ENCODE measurements around the gene SPATA17. TPM values are rescaled to one million over a fixed set of nuclear protein-coding genes. Genes with fewer than 3 reads are reported as not detected.

The SPATA17 gene
- total RNA-seq, 2 donors from 2014 or later, result 0.96 to 6.4 TPM

- Histone ChIP-seq H3K27ac (no peak overlapping the region), H3K27me3 (replicated peaks; ENCODE audit: insufficient read depth) (no peaks in the 10 kb centered on the region), H3K9me3 (no peaks in the 10 kb centered on the region), H3K4me1 (replicated peaks) (no peaks in the 10 kb centered on the region), H3K36me3 (no peaks in the 10 kb centered on the region), H3K4me3 (no peak overlapping the region)
- 93% methylated on average over 5 of the region's 5 CpGs for WGBS
- DNase-seq (ENCODE audit: low spot score), result no peak
- no peak for TF ChIP-seq POLR2A (IDR thresholded peaks at IDR 0.05)
- TF ChIP-seq, protein P1, sequence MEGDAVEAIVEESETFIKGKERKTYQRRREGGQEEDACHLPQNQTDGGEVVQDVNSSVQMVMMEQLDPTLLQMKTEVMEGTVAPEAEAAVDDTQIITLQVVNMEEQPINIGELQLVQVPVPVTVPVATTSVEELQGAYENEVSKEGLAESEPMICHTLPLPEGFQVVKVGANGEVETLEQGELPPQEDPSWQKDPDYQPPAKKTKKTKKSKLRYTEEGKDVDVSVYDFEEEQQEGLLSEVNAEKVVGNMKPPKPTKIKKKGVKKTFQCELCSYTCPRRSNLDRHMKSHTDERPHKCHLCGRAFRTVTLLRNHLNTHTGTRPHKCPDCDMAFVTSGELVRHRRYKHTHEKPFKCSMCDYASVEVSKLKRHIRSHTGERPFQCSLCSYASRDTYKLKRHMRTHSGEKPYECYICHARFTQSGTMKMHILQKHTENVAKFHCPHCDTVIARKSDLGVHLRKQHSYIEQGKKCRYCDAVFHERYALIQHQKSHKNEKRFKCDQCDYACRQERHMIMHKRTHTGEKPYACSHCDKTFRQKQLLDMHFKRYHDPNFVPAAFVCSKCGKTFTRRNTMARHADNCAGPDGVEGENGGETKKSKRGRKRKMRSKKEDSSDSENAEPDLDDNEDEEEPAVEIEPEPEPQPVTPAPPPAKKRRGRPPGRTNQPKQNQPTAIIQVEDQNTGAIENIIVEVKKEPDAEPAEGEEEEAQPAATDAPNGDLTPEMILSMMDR (IDR thresholded peaks at IDR 0.05), result no peak
- TF ChIP-seq POLR2AphosphoS5 (IDR thresholded peaks at IDR 0.05), result no peak
- intact Hi-C loops (cut with DNase I), result no loop called here
These were observed 181.9 kb downstream of the SPATA17 start for GRCh38 chr1:217813031-217813430.

DNA sequence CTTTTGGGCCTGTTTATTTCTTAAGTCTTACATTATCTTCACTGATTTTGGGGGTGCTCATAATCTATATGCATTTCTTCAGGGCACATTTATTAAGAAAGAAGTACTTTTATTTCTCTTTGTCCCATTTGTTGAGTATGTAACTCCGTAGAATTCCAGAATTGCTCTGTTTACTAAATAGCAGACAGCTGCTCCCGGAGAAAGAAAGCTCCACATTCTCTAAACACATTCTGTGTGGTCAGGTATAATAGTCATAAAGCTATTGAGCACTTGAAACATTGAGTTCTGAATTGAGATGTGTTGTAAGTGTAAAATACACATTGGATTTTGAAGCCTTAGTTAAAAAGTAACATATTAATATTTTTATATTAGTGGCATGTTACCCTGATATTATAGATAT, 206.5 kb downstream of the SPATA17 start:
- no peak for DNase-seq (ENCODE audit: low spot score)
- Histone ChIP-seq H3K4me1 (replicated peaks) (no peaks in the 10 kb centered on the region), H3K27ac (no peak overlapping the region), H3K4me3 (no peak overlapping the region), H3K36me3 (no peaks in the 10 kb centered on the region), H3K27me3 (replicated peaks; ENCODE audit: insufficient read depth) (no peaks in the 10 kb centered on the region), H3K9me3 (no peaks in the 10 kb centered on the region)
- TF ChIP-seq, protein P1 (IDR thresholded peaks at IDR 0.05), result no peak
- TF ChIP-seq POLR2AphosphoS5 (IDR thresholded peaks at IDR 0.05) (no peak), POLR2A (IDR thresholded peaks at IDR 0.05) (no peak)
- intact Hi-C loops (cut with DNase I), result no loop called here
- WGBS, result 56% methylated on average over 2 of the region's 2 CpGs

DNA sequence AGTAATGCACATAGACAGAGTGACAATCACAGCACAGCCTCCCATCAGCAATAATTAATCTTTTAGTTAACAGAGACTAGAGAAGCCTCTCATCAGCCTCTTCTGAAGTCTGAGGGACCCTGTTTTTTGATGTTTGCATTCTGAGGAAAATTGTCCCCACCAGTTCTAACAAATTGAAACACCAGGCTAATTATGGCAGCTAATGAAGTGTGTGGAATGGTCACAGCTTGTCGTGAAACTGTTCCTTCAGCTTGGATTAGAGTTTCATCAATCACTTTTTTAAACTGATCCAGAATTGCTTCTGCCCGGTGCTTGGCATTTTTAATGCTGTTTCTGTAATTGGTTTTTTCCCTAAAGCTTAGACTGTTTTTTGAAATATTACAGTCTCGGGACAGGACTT, 208.0 kb downstream of the SPATA17 start:
- intact Hi-C loops (cut with DNase I), result no loop called here
- H3K9me3 ChIP-seq, result no peaks in the 10 kb centered on the region

GRCh38 chr1:217846733-217847132, 215.6 kb downstream of the SPATA17 start:
- Histone ChIP-seq H3K4me1 (replicated peaks) (no peaks in the 10 kb centered on the region), H3K4me3 (no peak overlapping the region), H3K27ac (no peak overlapping the region), H3K27me3 (replicated peaks; ENCODE audit: insufficient read depth) (no peaks in the 10 kb centered on the region), H3K36me3 (no peaks in the 10 kb centered on the region), H3K9me3 (no peaks in the 10 kb centered on the region)
- intact Hi-C loops (cut with DNase I), result no loop called here
- WGBS, result 81% methylated on average over 1 of the region's 1 CpG
- no peak for TF ChIP-seq POLR2A (IDR thresholded peaks at IDR 0.05)
- TF ChIP-seq, protein P1 (IDR thresholded peaks at IDR 0.05), result no peak
- no peak for TF ChIP-seq POLR2AphosphoS5 (IDR thresholded peaks at IDR 0.05)
- DNase-seq (ENCODE audit: low spot score), result no peak

More for the DNA sequence above, 208.0 kb downstream of the SPATA17 start:
- no peak overlapping the region for H3K27ac ChIP-seq
- no peaks in the 10 kb centered on the region for H3K4me1 ChIP-seq (replicated peaks)
- 63% methylated on average over 3 of the region's 3 CpGs for WGBS
- DNase-seq (ENCODE audit: low spot score), result no peak
- TF ChIP-seq, protein P1 (IDR thresholded peaks at IDR 0.05), result no peak
- no peaks in the 10 kb centered on the region for H3K36me3 ChIP-seq
- no peaks in the 10 kb centered on the region for H3K27me3 ChIP-seq (replicated peaks; ENCODE audit: insufficient read depth)
- H3K4me3 ChIP-seq, result no peak overlapping the region

DNA sequence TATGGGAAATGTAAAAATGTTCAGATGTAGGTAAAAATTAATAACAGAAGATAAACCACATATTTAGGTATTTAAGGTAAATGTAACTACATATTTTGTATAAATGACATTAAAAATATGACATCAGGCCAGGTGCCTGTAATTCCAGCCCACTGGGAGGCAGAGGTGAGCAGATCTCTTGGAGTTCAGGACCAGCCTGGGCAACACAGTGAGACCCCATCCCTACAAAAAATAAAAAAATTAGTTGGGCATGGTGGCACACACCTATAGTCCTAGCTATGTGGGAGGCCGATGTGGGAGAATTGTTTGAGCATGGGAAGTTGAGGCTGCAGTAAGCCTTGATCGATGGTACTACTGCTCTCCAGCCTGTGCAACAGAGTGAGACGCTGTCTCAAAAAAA, 216.5 kb downstream of the SPATA17 start:
- TF ChIP-seq, protein P1 (IDR thresholded peaks at IDR 0.05), result no peak
- TF ChIP-seq POLR2AphosphoS5 (IDR thresholded peaks at IDR 0.05) (no peak), POLR2A (IDR thresholded peaks at IDR 0.05) (no peak)
- H3K36me3 ChIP-seq, result no peaks in the 10 kb centered on the region
- H3K27me3 ChIP-seq (replicated peaks; ENCODE audit: insufficient read depth), result no peaks in the 10 kb centered on the region
- no peaks in the 10 kb centered on the region for H3K9me3 ChIP-seq
- intact Hi-C loops (cut with DNase I), result no loop called here
- H3K27ac ChIP-seq, result no peak overlapping the region
- DNase-seq (ENCODE audit: low spot score), result no peak
- 92% methylated on average over 3 of the region's 3 CpGs for WGBS
- H3K4me1 ChIP-seq (replicated peaks), result no peaks in the 10 kb centered on the region
- H3K4me3 ChIP-seq, result no peak overlapping the region

All from prostate gland (tissue), 2 donors.